SK-N-SH (cell line): ENCODE data around the gene TP53I11. TPM values are rescaled to one million over a fixed set of nuclear protein-coding genes. Genes with fewer than 3 reads are reported as not detected.

ENCODE experiments used
- CTCF ChIA-PET: fragments of 300-600, 350-600 bp; formaldehyde crosslinking; extraction: SDS; loops from one replicate; lab custom pipeline; 2021; lab: Yijun Ruan, JAX
- POLR2A ChIA-PET: fragments of 350-600 bp; sonication (Branson Sonifier 250); formaldehyde crosslinking; extraction: SDS; loops from one replicate; lab custom pipeline; 2020; ENCODE audit warnings: antibody characterized with exemption, inconsistent platforms; lab: Yijun Ruan, JAX
- DNase-seq: peaks from one replicate; pipeline ENCODE4 v3.0.0; 2012
- H2AFZ ChIP-seq: fragments of 200-600 bp; sonication (generic); 2 replicates; pipeline ENCODE4 v1.8.1; 2016; ENCODE audit warnings: antibody characterized with exemption, mild to moderate bottlenecking, low read depth
- H3F3A ChIP-seq: fragments of 200-600 bp; sonication (generic); replicated peaks from 2 replicates; pipeline ENCODE3; 2016; ENCODE audit warnings: antibody characterized with exemption, mild to moderate bottlenecking; ENCODE audit not compliant: insufficient read depth
- H3K27ac ChIP-seq, 2 experiments: fragments of 200-500 bp in 1 of 2; fragments of 200-600 bp in 1 of 2; sonication (Bioruptor generic) in 1 of 2; sonication (generic), shearing (Covaris generic) in 1 of 2; 2 replicates each; pipeline versions ENCODE4 v1.5.1 to v1.6.1; 2014 to 2016; ENCODE audit warnings: low read depth in 2 of 2, inconsistent platforms in 1 of 2, low read length in 1 of 2, mild to moderate bottlenecking in 1 of 2, mixed read lengths in 1 of 2
- H3K27me3 ChIP-seq: fragments of 200-600 bp; sonication (generic), shearing (Covaris generic); 2 replicates; pipeline ENCODE4 v1.6.1; 2016; ENCODE audit warnings: mixed run types; ENCODE audit not compliant: insufficient read depth
- H3K36me3 ChIP-seq, 2 experiments: fragments of 200-500 bp in 1 of 2; fragments of 200-600 bp in 1 of 2; sonication (Bioruptor generic) in 1 of 2; sonication (generic) in 1 of 2; replicated peaks in 1 of 2; 2 replicates each; pipeline versions ENCODE3 to v1.5.1; 2014 to 2016; ENCODE audit warnings: low read length in 1 of 2, mild to moderate bottlenecking in 1 of 2; ENCODE audit not compliant: insufficient read depth in 2 of 2, control insufficient read depth in 1 of 2
- H3K4me1 ChIP-seq, 2 experiments: fragments of 200-500 bp in 1 of 2; fragments of 200-600 bp in 1 of 2; sonication (Bioruptor generic) in 1 of 2; sonication (generic), shearing (Covaris generic) in 1 of 2; 2 replicates each; pipeline versions ENCODE4 v1.5.1 to v1.6.1; 2014 to 2016; ENCODE audit warnings: low read depth in 1 of 2, low read length in 1 of 2, mixed run types in 1 of 2; ENCODE audit not compliant: insufficient read depth in 2 of 2, control insufficient read depth in 1 of 2
- H3K4me2 ChIP-seq: fragments of 200-600 bp; sonication (generic), shearing (Covaris generic); 2 replicates; pipeline ENCODE4 v1.6.1; 2017; ENCODE audit warnings: mixed run types
- H3K4me3 ChIP-seq, 2 experiments: fragments of 200-500 bp in 1 of 2; fragments of 200-600 bp in 1 of 2; sonication (Bioruptor generic) in 1 of 2; sonication (generic), shearing (Covaris generic) in 1 of 2; 2 replicates each; pipeline versions ENCODE4 v1.5.1 to v1.8.1; 2014 to 2016; ENCODE audit warnings: low read depth in 2 of 2, inconsistent platforms in 1 of 2, low read length in 1 of 2, mild to moderate bottlenecking in 1 of 2, mixed read lengths in 1 of 2, moderate library complexity in 1 of 2
- H3K79me2 ChIP-seq: fragments of 200-600 bp; sonication (generic); 2 replicates; pipeline ENCODE4 v1.8.1; 2017; ENCODE audit warnings: mild to moderate bottlenecking; ENCODE audit not compliant: insufficient read depth
- H3K9ac ChIP-seq: fragments of 200-600 bp; sonication (generic); 2 replicates; pipeline ENCODE4 v1.6.1; 2017; ENCODE audit warnings: mixed run types
- H3K9me2 ChIP-seq: fragments of 200-600 bp; sonication (generic); 2 replicates; pipeline ENCODE4 v1.6.1; 2017; ENCODE audit warnings: mixed run types
- H3K9me3 ChIP-seq: fragments of 200-600 bp; sonication (generic); 2 replicates; pipeline ENCODE4 v1.6.1; 2017; ENCODE audit warnings: mixed run types, mild to moderate bottlenecking, moderate library complexity
- H4K20me1 ChIP-seq: fragments of 200-600 bp; sonication (generic); 2 replicates; pipeline ENCODE4 v1.6.1; 2017; ENCODE audit warnings: mild to moderate bottlenecking, mixed run types; ENCODE audit not compliant: insufficient read depth
- CHD2 ChIP-seq: fragments of 150-350 bp; IDR thresholded peaks from 2 replicates; pipeline ENCODE4 v1.6.1; 2018; ENCODE audit warnings: low read length; ENCODE audit not compliant: partially characterized antibody
- CTCF ChIP-seq: fragments of 200-600 bp; sonication (generic); IDR thresholded peaks from 2 replicates; pipeline ENCODE4 v1.6.1; 2017; ENCODE audit warnings: antibody characterized with exemption, mild to moderate bottlenecking, moderate library complexity
- EZH2phosphoT487 ChIP-seq: fragments of 200-600 bp; sonication (generic); IDR thresholded peaks from 2 replicates; pipeline ENCODE4 v1.6.1; 2017; ENCODE audit warnings: low read depth, mixed run types, mild to moderate bottlenecking, antibody characterized with exemption, moderate library complexity, borderline replicate concordance
- FOXM1 ChIP-seq: IDR thresholded peaks from 2 replicates; pipeline ENCODE4 v1.4.0; 2012; ENCODE audit warnings: low read depth, mild to moderate bottlenecking
- IRF3 ChIP-seq: fragments of 150-350 bp; IDR thresholded peaks from 2 replicates; pipeline ENCODE4 v1.6.1; 2016; ENCODE audit warnings: mild to moderate bottlenecking, low read depth, low read length
- JUND ChIP-seq: IDR thresholded peaks from 2 replicates; pipeline ENCODE4 v1.4.0; 2012
- RAD21 ChIP-seq: IDR thresholded peaks from 2 replicates; pipeline ENCODE4 v1.6.1; 2012; ENCODE audit warnings: mild to moderate bottlenecking, low read length
- RXRA ChIP-seq: IDR thresholded peaks from 2 replicates; pipeline ENCODE4 v1.4.0; 2012; ENCODE audit warnings: low read depth, mild to moderate bottlenecking, borderline replicate concordance
- SMC3 ChIP-seq: IDR thresholded peaks from 2 replicates; pipeline ENCODE4 v1.6.1; 2012; ENCODE audit warnings: low read depth, low read length, improper control_type of control experiment
- TAF1 ChIP-seq: IDR thresholded peaks from 2 replicates; pipeline ENCODE4 v1.6.1; 2012; ENCODE audit warnings: low read depth, mild to moderate bottlenecking, low read length, moderate library complexity, borderline replicate concordance
- TEAD4 ChIP-seq: IDR thresholded peaks from 2 replicates; pipeline ENCODE4 v1.4.0; 2012; ENCODE audit warnings: mild to moderate bottlenecking, borderline replicate concordance; ENCODE audit not compliant: insufficient read depth
- USF1 ChIP-seq: IDR thresholded peaks from 2 replicates; pipeline ENCODE4 v1.4.0; 2012; ENCODE audit warnings: low read depth, borderline replicate concordance
- USF2 ChIP-seq: fragments of 150-350 bp; IDR thresholded peaks from 2 replicates; pipeline ENCODE4 v1.6.1; 2017; ENCODE audit warnings: antibody characterized with exemption, low read length, low read depth, borderline replicate concordance
- WGBS: methylation state at CpG from one replicate; pipeline ENCODE4 v1.1.6; 2017; ENCODE audit warnings: low lambda C conversion rate; 5-methylcytosine and 5-hydroxymethylcytosine counted together
- polyA plus RNA-seq, 3 experiments: library from polyadenylated mRNA; depleted of rRNA; stranded (reverse); fragments of >200 nt; gene quantifications; 2 replicates each; pipeline ENCODE4 v1.2.3, GENCODE V29; 2012

Gene TP53I11
- polyA plus RNA-seq, 1 of the 3 experiments (the other 2 are of a cell fraction), result 6.6 TPM

- Histone ChIP-seq H3K4me3 (peak overlapping the region in 1 of 2 experiments; percentile 44; a peak in 1 of 4 replicates), H3K27me3 (no peaks in the 10 kb centered on the region), H4K20me1 (peaks cover 10% of the 10 kb centered on the region; the same call in 1 of the 2 replicates), H3K9me3 (no peaks in the 10 kb centered on the region), H2AFZ (no peak overlapping the region), H3K9me2 (no peaks in the 10 kb centered on the region), H3K4me2 (no peak overlapping the region), H3K4me1 (peaks cover 0 to 6% of the 10 kb centered on the region in 2 experiments; a peak in 1 of 4 replicates), H3F3A (peaks cover 3% of the 10 kb centered on the region), H3K79me2 (no peaks in the 10 kb centered on the region), H3K27ac (no peak overlapping the region)
- CTCF ChIA-PET, result interaction anchor here (0.5 to 24.2 kb wide), 91 partner anchors 9 to 719 kb away, joined by 3 to 1245 read pairs (median 5); partner anchors contain the start of genes SYT13 and TP53I11
- DNase-seq, result peak; percentile 91
- 15% methylated on average over 13 of the region's 20 CpGs for WGBS
- TF ChIP-seq JUND, result no peak
- TF ChIP-seq EZH2phosphoT487, result no peak
- no peak for TF ChIP-seq TEAD4
- no peak for TF ChIP-seq USF1
- TF ChIP-seq CTCF, result peak; percentile 89
- no peak for TF ChIP-seq IRF3
- peak; percentile 95 for TF ChIP-seq RAD21
- no peak for TF ChIP-seq RXRA
- peak; percentile 98 for TF ChIP-seq SMC3
- no peak for TF ChIP-seq TAF1
- TF ChIP-seq CHD2, result no peak
- TF ChIP-seq FOXM1, result no peak
- TF ChIP-seq USF2, result no peak
- TF ChIP-seq, all 33 proteins: peak for 3
- POLR2A ChIA-PET, result interaction anchor here (1.0 to 2.0 kb wide), 3 partner anchors 9 to 168 kb away, joined by 4 to 17 read pairs (median 6); no protein-coding TSS in a partner anchor
- Histone ChIP-seq H3K9ac (no peak overlapping the region), H3K36me3 (no peaks in the 10 kb centered on the region)
These were observed 14.2 kb downstream of the TP53I11 start for GRCh38 chr11:44936525-44936924.
